Karpas-422 (cell line): ENCODE data around the gene KCNS1. TPM values are rescaled to one million over a fixed set of nuclear protein-coding genes. Genes with fewer than 3 reads are reported as not detected.

Source experiments
- DNase-seq: peaks from one replicate; pipeline ENCODE4 v3.0.0-alpha.2; 2015
- H2AFZ ChIP-seq: fragments of 200-600 bp; sonication (generic); 2 replicates; pipeline ENCODE4 v1.6.1; 2014; ENCODE audit warnings: antibody characterized with exemption, low read length, mixed read lengths
- H3K27ac ChIP-seq: fragments of 200-600 bp; sonication (generic); 2 replicates; pipeline ENCODE4 v1.5.1; 2014; ENCODE audit warnings: mild to moderate bottlenecking, low read length, moderate library complexity
- H3K27me3 ChIP-seq: fragments of 200-600 bp; sonication (generic); 2 replicates; pipeline ENCODE4 v1.6.1; 2014; ENCODE audit warnings: low read length, mixed read lengths
- H3K36me3 ChIP-seq: fragments of 200-600 bp; sonication (generic); 2 replicates; pipeline ENCODE4 v1.6.1; 2014; ENCODE audit warnings: low read length, mixed read lengths; ENCODE audit not compliant: insufficient read depth
- H3K4me1 ChIP-seq: fragments of 200-600 bp; sonication (generic); 2 replicates; pipeline ENCODE4 v1.6.1; 2014; ENCODE audit warnings: mild to moderate bottlenecking, low read length, mixed read lengths
- H3K4me2 ChIP-seq: fragments of 200-600 bp; sonication (generic); 2 replicates; pipeline ENCODE4 v1.6.1; 2014; ENCODE audit warnings: low read length, low read depth, mild to moderate bottlenecking; ENCODE audit not compliant: poor library complexity, severe bottlenecking
- H3K4me3 ChIP-seq: fragments of 200-600 bp; sonication (generic); 2 replicates; pipeline ENCODE4 v1.5.1; 2014; ENCODE audit warnings: mild to moderate bottlenecking, antibody characterized with exemption, low read length, mixed read lengths
- H3K79me2 ChIP-seq: fragments of 200-600 bp; sonication (generic); 2 replicates; pipeline ENCODE4 v1.6.1; 2014; ENCODE audit warnings: mild to moderate bottlenecking, low read length, mixed read lengths
- H3K9ac ChIP-seq: fragments of 200-600 bp; sonication (generic); 2 replicates; pipeline ENCODE4 v1.6.0; 2014; ENCODE audit warnings: low read length
- H3K9me2 ChIP-seq: fragments of 200-600 bp; sonication (generic), shearing (Covaris generic); replicated peaks from 2 replicates; pipeline ENCODE4 v1.6.0; 2014; ENCODE audit warnings: mild to moderate bottlenecking, low read length, moderate library complexity; ENCODE audit not compliant: insufficient read depth
- H3K9me3 ChIP-seq: fragments of 300-700, 200-600 bp; sonication (generic); 2 replicates; pipeline ENCODE4 v1.6.1; 2014; ENCODE audit warnings: low read length, mixed read lengths
- H4K20me1 ChIP-seq: fragments of 200-600 bp; sonication (generic); 2 replicates; pipeline ENCODE4 v1.6.1; 2014; ENCODE audit warnings: mild to moderate bottlenecking, antibody characterized with exemption, low read length, low read depth; ENCODE audit not compliant: insufficient read depth
- total RNA-seq: library from RNA; depleted of rRNA; stranded (reverse); fragments of >200 nt; shearing (Covaris generic); gene quantifications from 2 replicates; pipeline ENCODE4 v1.2.3, GENCODE V29; 2014; ENCODE audit warnings: low replicate concordance

Gene KCNS1
- total RNA-seq, 1 experiment from 2014 or later: not detected

DNA sequence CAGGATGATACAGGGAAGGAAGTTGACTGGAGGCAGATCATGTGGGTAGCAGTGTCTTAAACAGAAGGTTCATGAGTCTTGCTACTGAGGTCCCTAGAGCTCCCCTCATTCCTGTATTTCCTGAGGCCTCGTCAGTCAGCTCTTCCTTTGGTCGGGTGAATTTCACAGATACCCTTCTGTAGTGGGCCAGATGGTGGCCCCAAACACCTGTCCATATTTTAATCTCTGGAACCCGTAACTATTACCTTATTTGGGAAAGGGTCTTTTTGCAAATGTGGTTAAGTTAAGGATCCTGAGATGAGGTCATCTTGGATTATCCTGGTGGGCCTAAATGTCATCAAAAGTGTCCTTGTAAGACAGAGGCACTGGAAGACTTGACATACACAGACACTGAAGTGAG is 9.6 kb downstream of the KCNS1 start:
- Histone ChIP-seq H3K79me2 (no peaks in the 10 kb centered on the region), H3K27ac (no peak overlapping the region; the same call in 1 of the 2 replicates), H3K36me3 (peaks cover 34% of the 10 kb centered on the region), H3K9me3 (no peaks in the 10 kb centered on the region), H3K4me3 (no peak overlapping the region), H2AFZ (no peak overlapping the region), H3K4me1 (peaks cover 4% of the 10 kb centered on the region; the same call in 1 of the 2 replicates), H4K20me1 (no peaks in the 10 kb centered on the region), H3K27me3 (no peaks in the 10 kb centered on the region), H3K9ac (no peak overlapping the region), H3K4me2 (no peak overlapping the region), H3K9me2 (no peaks in the 10 kb centered on the region)
- no peak for DNase-seq

DNA sequence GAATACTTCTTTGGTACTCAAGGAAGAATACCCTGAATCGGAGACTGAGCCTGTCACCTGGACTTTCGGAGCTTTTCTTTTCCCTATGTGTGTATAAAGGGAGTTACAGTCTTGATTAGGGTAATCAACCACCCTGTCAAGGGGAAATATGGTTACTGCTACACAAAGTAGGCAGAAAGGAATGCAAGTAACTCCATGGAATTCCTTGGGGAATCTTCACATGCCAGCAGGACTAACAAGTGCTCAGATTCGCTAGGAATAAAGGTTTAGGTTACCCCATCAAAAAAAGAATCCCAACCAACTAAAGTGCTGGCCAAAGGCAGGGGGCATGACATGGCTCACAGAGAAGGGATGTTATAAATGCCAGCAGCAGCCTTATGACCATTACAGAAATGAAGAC is 10.4 kb downstream of the KCNS1 start:
- no peak overlapping the region for H3K4me2 ChIP-seq
- no peaks in the 10 kb centered on the region for H3K9me3 ChIP-seq
- no peak for DNase-seq
- no peak overlapping the region for H3K4me3 ChIP-seq
- no peaks in the 10 kb centered on the region for H3K9me2 ChIP-seq
- H3K27ac ChIP-seq: no peak overlapping the region
- no peaks in the 10 kb centered on the region for H4K20me1 ChIP-seq
- H3K27me3 ChIP-seq: no peaks in the 10 kb centered on the region
- no peak overlapping the region for H2AFZ ChIP-seq
- H3K4me1 ChIP-seq: peaks cover 2% of the 10 kb centered on the region; the same call in 1 of the 2 replicates
- peaks cover 42% of the 10 kb centered on the region for H3K36me3 ChIP-seq
- H3K9ac ChIP-seq: no peak overlapping the region
- H3K79me2 ChIP-seq: no peaks in the 10 kb centered on the region

DNA sequence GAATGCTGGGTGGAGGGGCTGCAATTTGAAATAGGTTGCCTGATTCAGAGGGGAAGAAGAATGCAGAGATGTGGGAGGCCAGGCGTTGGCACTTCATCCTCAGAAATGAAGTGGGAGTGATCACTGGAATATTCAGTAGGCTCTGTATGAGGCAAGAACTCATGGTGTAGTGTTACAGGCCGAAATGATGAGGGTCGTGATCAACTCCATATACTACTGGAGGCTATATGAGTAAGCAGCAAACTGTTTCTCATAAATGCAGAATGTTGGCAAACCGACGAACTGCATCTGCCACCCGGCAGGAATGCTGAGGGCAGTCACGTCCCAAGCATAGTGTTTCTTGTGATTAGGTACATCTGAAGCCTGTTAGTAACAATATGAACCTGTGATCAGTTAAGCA is 12.7 kb downstream of the KCNS1 start:
- peaks cover 46% of the 10 kb centered on the region for H3K36me3 ChIP-seq
- H3K79me2 ChIP-seq: no peaks in the 10 kb centered on the region
- H3K4me1 ChIP-seq: no peaks in the 10 kb centered on the region
- no peaks in the 10 kb centered on the region for H3K9me3 ChIP-seq
- DNase-seq: no peak
- H3K4me3 ChIP-seq: no peak overlapping the region
- no peak overlapping the region for H3K9ac ChIP-seq
- no peaks in the 10 kb centered on the region for H3K9me2 ChIP-seq
- no peak overlapping the region for H3K4me2 ChIP-seq
- no peaks in the 10 kb centered on the region for H4K20me1 ChIP-seq
- no peaks in the 10 kb centered on the region for H3K27me3 ChIP-seq
- no peak overlapping the region for H3K27ac ChIP-seq
- H2AFZ ChIP-seq: no peak overlapping the region

DNA sequence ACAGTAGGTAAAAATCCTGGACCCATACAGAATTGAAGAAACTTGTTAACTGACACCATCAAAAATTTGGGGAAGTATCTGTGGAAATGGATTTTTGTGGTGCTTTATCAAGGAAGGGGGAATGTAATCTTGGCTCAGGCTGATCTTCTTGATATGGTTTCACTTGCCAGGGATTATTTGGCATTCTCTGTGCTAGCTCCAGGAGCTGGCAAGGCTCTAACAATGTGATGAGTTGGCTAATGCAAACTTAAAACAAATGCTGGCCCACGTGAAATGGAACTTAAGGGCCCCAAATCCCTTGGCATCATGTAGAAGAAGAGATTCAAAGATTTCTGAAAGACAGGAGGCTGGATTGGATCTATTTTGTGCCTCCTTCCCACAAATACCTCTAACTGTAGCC is 13.1 kb downstream of the KCNS1 start:
- no peaks in the 10 kb centered on the region for H3K9me3 ChIP-seq
- H3K4me3 ChIP-seq: no peak overlapping the region
- no peak overlapping the region for H3K27ac ChIP-seq
- no peaks in the 10 kb centered on the region for H3K9me2 ChIP-seq
- no peaks in the 10 kb centered on the region for H3K27me3 ChIP-seq
- no peak overlapping the region for H3K4me2 ChIP-seq
- H3K79me2 ChIP-seq: no peaks in the 10 kb centered on the region
- H3K4me1 ChIP-seq: no peaks in the 10 kb centered on the region
- DNase-seq: no peak
- H4K20me1 ChIP-seq: no peaks in the 10 kb centered on the region
- no peak overlapping the region for H2AFZ ChIP-seq
- no peak overlapping the region for H3K9ac ChIP-seq
- peaks cover 46% of the 10 kb centered on the region for H3K36me3 ChIP-seq

DNA sequence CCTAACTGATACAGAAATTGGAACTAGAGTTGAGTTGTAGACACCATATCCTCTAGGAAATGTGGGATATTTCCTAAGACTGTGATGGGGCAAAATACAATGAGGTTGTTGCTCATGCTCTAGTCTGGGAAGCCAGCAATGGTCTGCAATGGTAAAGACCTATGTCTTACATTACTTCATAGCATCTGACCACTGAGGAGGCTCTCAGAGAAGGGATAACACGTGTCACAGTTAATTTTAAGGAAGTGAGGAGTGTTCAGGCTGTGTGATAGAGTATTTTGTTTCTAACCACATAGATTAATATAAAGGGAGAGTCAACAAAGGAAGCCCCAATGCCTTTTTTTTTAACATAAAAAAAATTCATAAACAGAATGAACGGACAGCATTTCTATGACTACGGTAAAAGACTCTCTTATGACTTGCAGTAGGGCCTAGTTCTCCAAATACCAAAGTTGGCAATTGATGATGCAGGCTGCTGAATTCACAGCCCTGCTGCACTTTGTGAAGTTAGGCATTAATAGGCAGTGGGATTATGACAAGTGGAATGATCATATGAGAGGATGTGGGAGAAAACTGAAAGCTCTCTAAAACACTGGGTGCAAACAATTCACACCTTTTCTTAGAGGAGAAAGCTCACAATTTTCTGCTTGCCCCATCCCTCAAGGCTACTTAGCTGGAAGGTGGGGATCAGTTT is 13.7 kb downstream of the KCNS1 start:
- H3K27me3 ChIP-seq: no peaks in the 10 kb centered on the region
- peaks cover 51% of the 10 kb centered on the region for H3K36me3 ChIP-seq
- H3K9me3 ChIP-seq: no peaks in the 10 kb centered on the region
- H3K4me1 ChIP-seq: no peaks in the 10 kb centered on the region
- H3K9me2 ChIP-seq: no peaks in the 10 kb centered on the region
- no peaks in the 10 kb centered on the region for H3K79me2 ChIP-seq
- H3K4me3 ChIP-seq: no peak overlapping the region
- no peak for DNase-seq
- H2AFZ ChIP-seq: no peak overlapping the region
- H4K20me1 ChIP-seq: no peaks in the 10 kb centered on the region
- H3K4me2 ChIP-seq: no peak overlapping the region
- H3K9ac ChIP-seq: no peak overlapping the region
- no peak overlapping the region for H3K27ac ChIP-seq

DNA sequence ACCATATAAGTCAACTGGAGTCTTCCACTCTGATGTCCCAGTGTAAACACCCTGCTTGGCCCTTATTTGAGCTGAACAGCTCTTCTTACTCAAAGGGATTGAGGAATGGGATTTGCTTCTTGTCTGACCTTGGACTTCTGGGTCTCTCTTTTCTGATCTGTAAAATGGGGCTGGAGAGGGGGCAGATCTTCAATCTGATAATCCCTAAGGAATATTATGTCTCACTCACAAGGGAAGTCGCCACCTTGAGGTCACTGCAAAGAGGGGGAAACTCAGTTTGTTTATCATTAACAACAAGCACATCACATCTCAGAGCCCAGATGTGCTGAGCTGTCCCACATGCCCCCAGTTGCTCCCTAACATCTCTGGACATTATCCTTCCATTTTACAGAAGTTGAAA is 15.1 kb downstream of the KCNS1 start:
- no peak overlapping the region for H3K27ac ChIP-seq
- DNase-seq: no peak
- peaks cover 64% of the 10 kb centered on the region for H3K36me3 ChIP-seq
- H3K27me3 ChIP-seq: no peaks in the 10 kb centered on the region
- no peaks in the 10 kb centered on the region for H4K20me1 ChIP-seq
- H3K79me2 ChIP-seq: no peaks in the 10 kb centered on the region
- no peak overlapping the region for H3K4me3 ChIP-seq
- H3K9ac ChIP-seq: no peak overlapping the region
- H3K9me2 ChIP-seq: no peaks in the 10 kb centered on the region
- no peak overlapping the region for H3K4me2 ChIP-seq
- no peaks in the 10 kb centered on the region for H3K4me1 ChIP-seq
- H3K9me3 ChIP-seq: no peaks in the 10 kb centered on the region
- no peak overlapping the region for H2AFZ ChIP-seq

DNA sequence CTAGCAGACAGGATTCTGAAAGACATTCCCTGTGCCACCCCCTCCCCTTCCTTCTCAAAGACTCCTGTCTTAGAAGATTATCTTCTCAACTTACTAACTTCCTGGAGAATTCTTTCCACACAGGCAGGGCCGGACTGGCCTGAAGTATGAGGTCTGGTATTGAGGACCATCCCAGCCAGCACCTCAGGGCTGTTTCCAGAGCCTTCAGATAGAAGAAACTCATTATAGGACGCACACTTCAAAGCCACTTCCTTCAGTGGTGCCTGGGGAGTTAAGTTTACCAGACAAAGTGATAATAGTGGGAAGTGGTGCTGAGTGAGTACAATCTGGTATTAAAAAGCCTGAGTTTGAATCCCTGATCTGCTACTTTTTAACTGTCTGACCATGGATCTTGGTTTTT is 15.6 kb downstream of the KCNS1 start:
- no peaks in the 10 kb centered on the region for H3K9me3 ChIP-seq
- DNase-seq: no peak
- peaks cover 64% of the 10 kb centered on the region for H3K36me3 ChIP-seq
- no peaks in the 10 kb centered on the region for H3K79me2 ChIP-seq
- no peak overlapping the region for H3K9ac ChIP-seq
- H3K4me1 ChIP-seq: no peaks in the 10 kb centered on the region
- no peaks in the 10 kb centered on the region for H3K27me3 ChIP-seq
- H4K20me1 ChIP-seq: no peaks in the 10 kb centered on the region
- no peak overlapping the region for H3K4me3 ChIP-seq
- H2AFZ ChIP-seq: no peak overlapping the region
- no peaks in the 10 kb centered on the region for H3K9me2 ChIP-seq
- no peak overlapping the region for H3K4me2 ChIP-seq
- no peak overlapping the region for H3K27ac ChIP-seq

DNA sequence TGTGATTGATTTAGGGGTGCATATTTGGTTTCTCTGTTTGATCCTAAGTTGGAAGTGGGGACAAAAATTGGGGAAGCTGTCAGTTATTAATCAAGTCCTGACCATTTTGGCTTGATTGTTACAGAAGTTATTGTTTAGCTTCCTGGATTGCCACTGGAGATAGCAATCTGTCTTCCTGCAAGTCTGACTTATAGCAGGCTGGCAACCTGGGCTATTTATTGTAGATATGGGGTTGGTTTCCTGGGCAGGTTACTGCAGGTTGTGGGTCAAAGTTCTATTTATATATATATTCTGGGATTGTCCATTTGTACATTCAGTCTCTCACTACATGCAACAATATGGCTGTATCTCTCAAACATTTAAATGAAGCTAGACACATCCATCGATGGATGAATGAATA is 17.8 kb downstream of the KCNS1 start:
- Histone ChIP-seq H3K4me3 (no peak overlapping the region), H3K27ac (no peak overlapping the region), H4K20me1 (no peaks in the 10 kb centered on the region), H3K27me3 (no peaks in the 10 kb centered on the region), H3K79me2 (no peaks in the 10 kb centered on the region), H2AFZ (no peak overlapping the region), H3K4me2 (no peak overlapping the region), H3K9me3 (no peaks in the 10 kb centered on the region), H3K9ac (no peak overlapping the region), H3K36me3 (peaks cover 64% of the 10 kb centered on the region), H3K9me2 (no peaks in the 10 kb centered on the region), H3K4me1 (no peaks in the 10 kb centered on the region)
- no peak for DNase-seq
